Fibroblast of lung (primary cell): ENCODE results near the gene NF2. TPM values are rescaled to one million over a fixed set of nuclear protein-coding genes. Genes with fewer than 3 reads are reported as not detected.
"Not testable (repeated sequence)": the region's sequence is repeated elsewhere in the genome, so short reads cannot be mapped to it uniquely, and the experiment has no call there.

Experiments used
- DNase-seq, 2 donors: peaks; one replicate each; pipeline versions ENCODE4 v3.0.0 to v3.0.0-alpha.2; 2010; ENCODE audit warnings: low read depth in 2 of 2
- H2AFZ ChIP-seq: 2 replicates; pipeline ENCODE4 v1.5.1; 2012; ENCODE audit warnings: low read length, control low read depth, inconsistent platforms
- H3K27ac ChIP-seq: 2 replicates; pipeline ENCODE4 v1.5.1; 2011; ENCODE audit warnings: low read length, control low read depth; ENCODE audit not compliant: insufficient read depth
- H3K27me3 ChIP-seq: 2 replicates; pipeline ENCODE4 v1.5.1; 2011; ENCODE audit warnings: mild to moderate bottlenecking, low read length; ENCODE audit not compliant: control insufficient read depth, insufficient read depth
- H3K36me3 ChIP-seq: 2 replicates; pipeline ENCODE4 v1.5.1; 2011; ENCODE audit warnings: low read length; ENCODE audit not compliant: control insufficient read depth, insufficient read depth
- H3K4me1 ChIP-seq: 2 replicates; pipeline ENCODE4 v1.5.1; 2011; ENCODE audit warnings: low read length; ENCODE audit not compliant: control insufficient read depth, insufficient read depth; ENCODE audit errors: extremely low read depth
- H3K4me2 ChIP-seq: 2 replicates; pipeline ENCODE4 v1.5.1; 2011; ENCODE audit warnings: low read length, control low read depth; ENCODE audit not compliant: insufficient read depth; ENCODE audit errors: extremely low read depth
- H3K4me3 ChIP-seq, 4 experiments: fragments of 200-600 bp in 1 of 4; sonication (generic) in 1 of 4; replicated peaks in 1 of 4; 2 replicates each; pipeline ENCODE4 v1.5.1; 2011 to 2016; ENCODE audit warnings: low read length in 4 of 4, low read depth in 3 of 4, mild to moderate bottlenecking in 3 of 4, control low read depth in 2 of 4, inconsistent platforms in 1 of 4, mixed read lengths in 1 of 4; ENCODE audit not compliant: insufficient read depth in 1 of 4; ENCODE audit errors: control extremely low read depth in 1 of 4
- H3K79me2 ChIP-seq: 2 replicates; pipeline ENCODE4 v1.5.1; 2012; ENCODE audit warnings: mild to moderate bottlenecking, low read length, inconsistent platforms; ENCODE audit not compliant: control insufficient read depth, insufficient read depth
- H3K9ac ChIP-seq: 2 replicates; pipeline ENCODE4 v1.5.1; 2011; ENCODE audit warnings: mild to moderate bottlenecking, low read length, control low read depth; ENCODE audit not compliant: insufficient read depth
- H3K9me3 ChIP-seq: 2 replicates; pipeline ENCODE4 v1.5.1; 2012; ENCODE audit warnings: low read depth, low read length; ENCODE audit not compliant: control insufficient read depth, insufficient read depth
- H4K20me1 ChIP-seq: 2 replicates; pipeline ENCODE4 v1.5.1; 2011; ENCODE audit warnings: low read length; ENCODE audit not compliant: control insufficient read depth, insufficient read depth; ENCODE audit errors: extremely low read depth
- EZH2 ChIP-seq: IDR thresholded peaks from 2 replicates; pipeline ENCODE4 v1.5.1; 2012; ENCODE audit warnings: low read length, control low read depth, mild to moderate bottlenecking; ENCODE audit errors: missing control alignments
- polyA plus RNA-seq, 2 donors: library from polyadenylated mRNA; depleted of rRNA in 1 of 2; stranded (reverse) in 1 of 2; unstranded in 1 of 2; fragments of >200 nt; gene quantifications; 2 replicates each; pipeline ENCODE4 v1.2.1, GENCODE V29; 2011 to 2012; ENCODE audit warnings: missing spikeins in 1 of 2
- total RNA-seq: library from RNA; depleted of rRNA; stranded (reverse); fragments of >200 nt; gene quantifications from 2 replicates; pipeline ENCODE4 v1.2.1, GENCODE V29; 2014
- TF ChIP-seq, protein P1 (sequence below), 2 donors: IDR thresholded peaks in 1 of 2; conservative IDR thresholded peaks in 1 of 2; 1 replicate in 1 of 2; 2 replicates in 1 of 2; pipeline ENCODE4 v1.5.1; 2011 to 2012; ENCODE audit warnings: low read length in 2 of 2, control low read depth in 1 of 2, inconsistent platforms in 1 of 2, low read depth in 1 of 2, mild to moderate bottlenecking in 1 of 2

NF2 gene
- total and polyA plus RNA-seq, 2 donors (not counting 1 experiment from before 2014, with no cell fraction given), result 55.5 to 80.9 TPM

DNA sequence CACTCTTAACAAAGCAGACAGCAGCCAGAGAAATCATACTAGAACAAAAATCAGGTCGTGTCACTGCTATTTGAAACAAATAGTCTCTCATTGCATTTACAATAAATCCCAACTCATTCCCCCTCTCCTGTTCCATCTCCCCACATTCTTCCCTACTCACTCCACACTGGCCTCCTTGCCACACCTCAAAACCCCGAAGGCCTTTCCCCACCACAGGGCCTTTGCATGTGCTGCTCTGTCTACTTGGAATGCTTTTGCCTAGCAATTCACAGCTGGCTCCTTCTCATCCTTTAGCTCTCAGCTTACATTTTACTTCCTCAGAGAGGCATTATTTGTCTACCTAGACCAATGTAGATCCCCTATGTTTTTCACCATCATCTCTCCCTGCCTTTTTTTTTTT, 43.6 kb upstream of the NF2 start:
- H3K9ac ChIP-seq, result no peak overlapping the region
- H3K27ac ChIP-seq, result no peak overlapping the region
- TF ChIP-seq, protein P1, sequence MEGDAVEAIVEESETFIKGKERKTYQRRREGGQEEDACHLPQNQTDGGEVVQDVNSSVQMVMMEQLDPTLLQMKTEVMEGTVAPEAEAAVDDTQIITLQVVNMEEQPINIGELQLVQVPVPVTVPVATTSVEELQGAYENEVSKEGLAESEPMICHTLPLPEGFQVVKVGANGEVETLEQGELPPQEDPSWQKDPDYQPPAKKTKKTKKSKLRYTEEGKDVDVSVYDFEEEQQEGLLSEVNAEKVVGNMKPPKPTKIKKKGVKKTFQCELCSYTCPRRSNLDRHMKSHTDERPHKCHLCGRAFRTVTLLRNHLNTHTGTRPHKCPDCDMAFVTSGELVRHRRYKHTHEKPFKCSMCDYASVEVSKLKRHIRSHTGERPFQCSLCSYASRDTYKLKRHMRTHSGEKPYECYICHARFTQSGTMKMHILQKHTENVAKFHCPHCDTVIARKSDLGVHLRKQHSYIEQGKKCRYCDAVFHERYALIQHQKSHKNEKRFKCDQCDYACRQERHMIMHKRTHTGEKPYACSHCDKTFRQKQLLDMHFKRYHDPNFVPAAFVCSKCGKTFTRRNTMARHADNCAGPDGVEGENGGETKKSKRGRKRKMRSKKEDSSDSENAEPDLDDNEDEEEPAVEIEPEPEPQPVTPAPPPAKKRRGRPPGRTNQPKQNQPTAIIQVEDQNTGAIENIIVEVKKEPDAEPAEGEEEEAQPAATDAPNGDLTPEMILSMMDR (conservative IDR thresholded peaks at IDR 0.05 in 1 of 2, IDR thresholded peaks at IDR 0.05 in 1 of 2; ENCODE audit: low read depth in 1 of 2, low read length in 2 of 2), result no peak
- no peak for TF ChIP-seq EZH2
- H3K4me2 ChIP-seq, result no peak overlapping the region
- H4K20me1 ChIP-seq, result no peaks in the 10 kb centered on the region
- H3K27me3 ChIP-seq, result no peaks in the 10 kb centered on the region
- H3K4me1 ChIP-seq, result no peaks in the 10 kb centered on the region
- no peaks in the 10 kb centered on the region for H3K9me3 ChIP-seq
- peaks cover 6% of the 10 kb centered on the region for H3K36me3 ChIP-seq
- H2AFZ ChIP-seq, result no peak overlapping the region
- no peaks in the 10 kb centered on the region for H3K79me2 ChIP-seq
- H3K4me3 ChIP-seq, result no peak overlapping the region
- no peak for DNase-seq

GRCh38 chr22:29563652-29564460, 39.6 kb upstream of the NF2 start:
- Histone ChIP-seq H3K4me3 (no peak overlapping the region), H3K27me3 (no peaks in the 10 kb centered on the region), H4K20me1 (no peaks in the 10 kb centered on the region), H3K4me2 (no peak overlapping the region), H2AFZ (no peak overlapping the region), H3K4me1 (no peaks in the 10 kb centered on the region), H3K27ac (no peak overlapping the region), H3K79me2 (no peaks in the 10 kb centered on the region), H3K36me3 (peaks cover 3% of the 10 kb centered on the region), H3K9me3 (no peaks in the 10 kb centered on the region), H3K9ac (no peak overlapping the region)
- no peak for TF ChIP-seq EZH2
- TF ChIP-seq, protein P1 (conservative IDR thresholded peaks at IDR 0.05 in 1 of 2, IDR thresholded peaks at IDR 0.05 in 1 of 2; ENCODE audit: low read depth in 1 of 2, low read length in 2 of 2), result no peak
- no peak for DNase-seq

DNA sequence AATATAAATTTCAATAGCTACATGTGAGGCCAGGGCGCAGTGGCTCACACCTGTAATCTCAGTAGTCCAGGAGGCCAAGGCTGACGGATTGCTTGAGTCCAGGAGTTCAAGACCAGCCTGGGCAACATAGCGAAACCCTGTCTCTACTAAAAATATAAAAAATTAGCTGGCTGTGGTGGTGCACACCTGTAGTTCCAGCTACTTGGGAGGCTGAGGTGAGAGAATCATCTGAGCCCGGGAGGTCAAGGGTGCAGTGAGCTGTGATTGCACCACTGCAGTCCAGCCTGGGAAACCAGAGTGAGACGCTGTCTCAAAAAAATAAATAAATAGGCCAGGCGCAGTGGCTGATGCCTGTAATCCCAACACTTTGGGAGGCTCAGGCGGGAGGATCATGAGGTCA, 36.9 kb upstream of the NF2 start:
- H3K79me2 ChIP-seq, H3K4me2 ChIP-seq, H3K27ac ChIP-seq, H4K20me1 ChIP-seq, DNase-seq, H3K9me3 ChIP-seq, H2AFZ ChIP-seq, H3K9ac ChIP-seq, H3K4me1 ChIP-seq, H3K4me3 ChIP-seq, H3K27me3 ChIP-seq, H3K36me3 ChIP-seq: not testable (repeated sequence)
